Left lung (tissue), 10 donors: ENCODE results near the gene CHKB. TPM values are rescaled to one million over a fixed set of nuclear protein-coding genes. Genes with fewer than 3 reads are reported as not detected.

ENCODE experiments used
- ATAC-seq: fragments of 200-7000 bp; cut with Tn5 transposase; one replicate; pipeline ENCODE4 v1.9.1; 2020; ENCODE audit warnings: moderate library complexity
- DNase-seq, 4 donors: peaks; one replicate each; pipeline ENCODE4 v3.0.0-alpha.2; 2013 to 2020
- H3K27ac ChIP-seq, 2 donors: fragments of 200-600 bp; sonication (generic) in 1 of 2; one replicate each; pipeline versions ENCODE4 v1.5.0 to v1.8.0; 2020 to 2021
- H3K27me3 ChIP-seq, 2 donors: fragments of 200-600 bp; sonication (generic) in 1 of 2; one replicate each; pipeline versions ENCODE4 v1.5.0 to v1.8.0; 2020 to 2021
- H3K36me3 ChIP-seq, 2 donors: fragments of 200-600 bp; sonication (generic) in 1 of 2; one replicate each; pipeline versions ENCODE4 v1.5.0 to v1.8.0; 2020 to 2021
- H3K4me1 ChIP-seq, 2 donors: fragments of 200-600 bp; one replicate each; pipeline ENCODE4 v1.8.0; 2021
- H3K4me3 ChIP-seq, 2 donors: fragments of 200-600 bp; sonication (generic) in 1 of 2; one replicate each; pipeline versions ENCODE4 v1.5.0 to v1.8.0; 2020 to 2021; ENCODE audit warnings: mild to moderate bottlenecking in 1 of 2
- H3K9me3 ChIP-seq, 2 donors: fragments of 200-600 bp; sonication (generic) in 1 of 2; one replicate each; pipeline versions ENCODE4 v1.5.0 to v1.8.0; 2020 to 2021
- intact Hi-C, 2 donors: fragments of 100-400 bp; cut with DNase I; formaldehyde crosslinking; loops; one replicate each; pipeline versions ENCODE4 v1.11.2 to v1.14.2; 2022
- polyA plus RNA-seq, 6 donors: library from polyadenylated mRNA; unstranded; fragments of 120-200 nt; gene quantifications; one replicate each; pipeline ENCODE4 v1.2.1, GENCODE V29; 2013; ENCODE audit not compliant: insufficient read length in 6 of 6
- total RNA-seq, 2 donors: library from RNA; stranded (reverse); fragmentation: NEBNext Ultra II Directional; extraction: Animal tissue kit (Norgen Biotek cat#: 25700); gene quantifications; one replicate each; pipeline ENCODE4 v1.2.1, GENCODE V29; 2021
- TF ChIP-seq, protein P1 (sequence below), 2 donors: fragments of 200-600 bp; sonication (generic) in 1 of 2; IDR thresholded peaks; one replicate each; pipeline versions ENCODE4 v1.5.0 to v1.8.0; 2021; ENCODE audit warnings: antibody characterized with exemption in 2 of 2
- donor health status: DM: no; HTN: yes; CAD: no.
- donor health status: DM: no; HTN: no; CAD: no.

Gene CHKB
- total and polyA plus RNA-seq, 8 donors: 67.4 to 94.0 (median 83.8) TPM

DNA sequence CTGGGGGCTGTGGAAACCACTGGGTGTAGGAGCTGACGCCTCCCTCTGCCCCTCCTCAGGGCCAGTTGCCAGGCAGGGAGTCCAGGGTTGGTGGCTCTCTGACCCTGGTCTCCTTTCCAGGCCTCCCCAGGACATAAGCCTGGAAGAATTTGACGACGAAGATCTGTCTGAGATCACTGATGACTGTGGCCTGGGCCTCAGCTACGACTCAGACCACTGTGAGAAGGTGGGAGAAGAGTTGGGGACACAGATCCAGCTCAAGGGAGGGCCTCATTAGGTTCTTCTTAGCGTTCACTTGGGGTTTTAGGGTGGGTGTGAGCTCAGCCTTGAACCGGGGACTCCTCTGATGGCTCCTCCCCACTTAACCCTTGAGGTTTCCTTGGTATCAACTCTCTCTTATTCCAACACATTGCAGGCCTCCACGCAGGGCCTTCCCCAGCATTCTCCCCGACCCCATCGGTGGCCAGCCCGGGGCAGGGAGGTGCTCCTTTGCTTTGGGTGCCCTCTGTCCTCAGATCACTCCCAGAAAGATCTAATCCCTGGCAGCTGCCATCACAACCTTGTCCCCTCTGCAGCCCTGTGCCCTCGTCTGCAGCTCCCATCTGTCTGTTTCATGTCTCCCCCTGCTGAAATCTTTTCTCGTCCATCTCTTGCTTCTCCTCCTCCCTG is 19.2 kb upstream of the CHKB start:
- intact Hi-C loops: no loop called here
- Histone ChIP-seq H3K4me3 (no peak overlapping the region), H3K27ac (no peak overlapping the region), H3K27me3 (peaks cover 28 to 89% of the 10 kb centered on the region in 2 donors), H3K9me3 (no peaks in the 10 kb centered on the region), H3K36me3 (no peaks in the 10 kb centered on the region), H3K4me1 (peaks cover 0 to 10% of the 10 kb centered on the region in 2 donors)
- ATAC-seq: no peak
- TF ChIP-seq, protein P1, sequence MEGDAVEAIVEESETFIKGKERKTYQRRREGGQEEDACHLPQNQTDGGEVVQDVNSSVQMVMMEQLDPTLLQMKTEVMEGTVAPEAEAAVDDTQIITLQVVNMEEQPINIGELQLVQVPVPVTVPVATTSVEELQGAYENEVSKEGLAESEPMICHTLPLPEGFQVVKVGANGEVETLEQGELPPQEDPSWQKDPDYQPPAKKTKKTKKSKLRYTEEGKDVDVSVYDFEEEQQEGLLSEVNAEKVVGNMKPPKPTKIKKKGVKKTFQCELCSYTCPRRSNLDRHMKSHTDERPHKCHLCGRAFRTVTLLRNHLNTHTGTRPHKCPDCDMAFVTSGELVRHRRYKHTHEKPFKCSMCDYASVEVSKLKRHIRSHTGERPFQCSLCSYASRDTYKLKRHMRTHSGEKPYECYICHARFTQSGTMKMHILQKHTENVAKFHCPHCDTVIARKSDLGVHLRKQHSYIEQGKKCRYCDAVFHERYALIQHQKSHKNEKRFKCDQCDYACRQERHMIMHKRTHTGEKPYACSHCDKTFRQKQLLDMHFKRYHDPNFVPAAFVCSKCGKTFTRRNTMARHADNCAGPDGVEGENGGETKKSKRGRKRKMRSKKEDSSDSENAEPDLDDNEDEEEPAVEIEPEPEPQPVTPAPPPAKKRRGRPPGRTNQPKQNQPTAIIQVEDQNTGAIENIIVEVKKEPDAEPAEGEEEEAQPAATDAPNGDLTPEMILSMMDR (IDR thresholded peaks at IDR 0.05): no peak
- peak in 1 of 4 donors; percentile 54 for DNase-seq

DNA sequence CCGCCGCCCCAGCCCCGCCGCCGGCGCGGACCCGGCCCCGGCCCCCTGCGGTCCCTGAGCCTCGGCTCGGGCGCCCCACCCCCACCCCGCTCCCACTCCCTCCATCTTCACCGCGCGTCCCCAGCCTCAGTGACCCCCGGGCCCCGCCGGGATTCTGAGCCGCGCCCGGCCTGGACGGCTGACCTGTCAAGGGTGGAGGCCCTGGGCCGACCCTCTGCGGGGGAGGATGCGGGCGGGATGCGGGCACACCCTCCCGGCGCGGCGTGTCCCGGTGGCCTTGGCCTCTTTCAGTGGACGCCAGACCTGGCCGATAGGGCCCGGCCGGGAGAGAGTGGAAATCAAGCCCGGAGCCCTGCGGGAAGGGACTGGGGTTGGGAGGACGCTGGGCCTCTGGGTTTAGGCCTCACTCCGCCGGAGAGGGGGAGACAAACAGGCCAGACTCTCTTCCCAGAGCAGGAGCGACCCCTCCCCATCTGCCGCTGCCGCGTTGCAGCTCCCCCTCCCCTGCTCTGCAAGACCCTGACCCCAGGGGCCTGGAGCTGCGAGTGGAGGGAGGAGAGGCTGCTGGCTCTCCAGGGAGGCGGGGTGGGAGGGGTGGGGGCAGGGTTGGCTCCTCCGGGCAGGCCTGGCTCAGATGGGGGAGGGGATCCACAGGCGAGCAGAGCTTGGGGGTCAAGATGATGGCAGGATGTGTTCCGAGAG is 18.5 kb upstream of the CHKB start:
- H3K9me3 ChIP-seq: no peaks in the 10 kb centered on the region
- intact Hi-C loops: no loop called here
- DNase-seq (peak in 1 of 4 donors; percentile 76), ATAC-seq (no peak)
- H3K27me3 ChIP-seq: peaks cover 28 to 82% of the 10 kb centered on the region in 2 donors
- no peak overlapping the region for H3K27ac ChIP-seq
- H3K36me3 ChIP-seq: no peaks in the 10 kb centered on the region
- H3K4me1 ChIP-seq: peaks cover 0 to 10% of the 10 kb centered on the region in 2 donors
- TF ChIP-seq, protein P1 (IDR thresholded peaks at IDR 0.05): no peak
- peak overlapping the region in 1 of 2 donors; percentile 38 for H3K4me3 ChIP-seq

DNA sequence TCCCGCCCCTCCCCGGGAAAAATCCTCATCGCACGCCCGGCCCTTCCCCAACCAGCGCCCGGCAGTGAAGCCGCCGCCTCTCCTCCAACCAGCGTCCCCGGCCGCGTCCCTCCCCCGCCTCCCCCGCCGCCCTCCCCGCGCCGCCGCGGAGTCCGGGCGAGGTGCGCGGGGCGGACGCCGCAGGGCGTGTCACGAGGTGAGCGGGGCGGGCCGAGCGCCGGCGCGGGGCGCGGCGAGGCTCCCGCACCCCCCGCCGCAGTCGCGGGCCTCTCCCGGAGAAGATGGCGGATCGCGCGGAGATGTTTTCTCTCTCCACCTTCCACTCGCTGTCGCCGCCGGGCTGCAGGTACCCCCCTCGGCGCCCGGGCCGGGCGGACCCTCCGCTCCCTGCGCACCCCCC is 17.9 kb upstream of the CHKB start, which contains the start of gene MAPK8IP2:
Gene MAPK8IP2 (plus strand): TSS at position 256 of the 400 bp plus-strand sequence. CDS start 26 bp downstream, at position 282.
- intact Hi-C loops: no loop called here
- H3K27ac ChIP-seq: no peak within 1 kb of the TSS
- peak within 1 kb of the TSS; percentile 13 to 38 for H3K4me3 ChIP-seq
- no peaks in the 10 kb centered on the region for H3K36me3 ChIP-seq
- no peaks in the 10 kb centered on the region for H3K9me3 ChIP-seq
- TF ChIP-seq, protein P1 (IDR thresholded peaks at IDR 0.05): no peak
- peaks cover 0 to 10% of the 10 kb centered on the region in 2 donors for H3K4me1 ChIP-seq
- peaks cover 28 to 76% of the 10 kb centered on the region in 2 donors for H3K27me3 ChIP-seq
- peak in 1 of 4 donors; percentile 76 for DNase-seq
- peak; percentile 55 for ATAC-seq

DNA sequence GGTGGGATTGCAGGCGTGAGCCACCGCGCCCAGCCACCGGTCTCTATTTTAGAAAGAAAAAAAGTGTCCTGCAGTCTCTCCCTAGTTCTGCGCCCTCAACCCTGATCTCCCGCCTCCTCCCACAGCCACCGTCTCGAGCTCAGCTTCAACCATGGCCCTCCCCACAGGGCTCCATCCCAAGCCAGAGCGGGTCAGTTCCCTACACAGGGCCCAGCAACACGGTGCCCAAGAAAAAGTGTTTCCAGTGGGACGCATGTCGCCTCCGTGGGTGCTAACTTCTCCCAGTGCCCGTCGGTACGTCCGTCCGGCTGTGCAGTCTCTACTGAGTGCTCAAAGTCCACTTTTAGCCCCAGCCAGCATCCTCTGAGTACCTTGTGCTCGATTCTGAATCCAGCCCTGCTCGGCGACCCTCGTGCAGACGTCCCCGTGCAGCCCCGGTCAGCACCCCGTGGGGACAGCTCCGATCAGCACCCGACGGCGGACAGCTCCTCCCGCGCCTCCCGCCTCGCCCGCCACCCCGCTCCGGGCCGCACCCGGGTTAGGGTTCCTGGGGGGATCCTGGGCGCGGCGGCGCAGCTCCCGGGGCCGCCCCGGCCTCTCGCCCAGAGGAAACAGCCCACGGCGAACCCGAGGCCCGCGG is 17.3 kb upstream of the CHKB start:
- intact Hi-C loops: loop anchor here in 1 of 2 donors (10.0 kb wide), 1 partner anchor 95 kb away; the partner anchor contains the start of genes LMF2 and NCAPH2
- ATAC-seq: peak; percentile 93
- DNase-seq: peak in 3 of 4 donors; percentile 64 to 87 (median 65)
- Histone ChIP-seq H3K27ac (no peak overlapping the region), H3K27me3 (peaks cover 28 to 70% of the 10 kb centered on the region in 2 donors), H3K4me1 (peaks cover 0 to 10% of the 10 kb centered on the region in 2 donors), H3K36me3 (no peaks in the 10 kb centered on the region), H3K9me3 (no peaks in the 10 kb centered on the region), H3K4me3 (peak overlapping the region; percentile 13 to 38)
- TF ChIP-seq, protein P1 (IDR thresholded peaks at IDR 0.05): no peak
